Stimulated activated CD8-positive, alpha-beta memory T cell treated with anti-CD3 and anti-CD28 coated beads, Interleukin-15, amount 100 ng/mL, for 1 hour (primary cell): ENCODE data around the gene GPR61.

Experiments
- DNase-seq: peaks from one replicate; pipeline ENCODE4 v3.0.0-alpha.2; 2020; ENCODE audit warnings: low read depth

The GPR61 gene, protein sequence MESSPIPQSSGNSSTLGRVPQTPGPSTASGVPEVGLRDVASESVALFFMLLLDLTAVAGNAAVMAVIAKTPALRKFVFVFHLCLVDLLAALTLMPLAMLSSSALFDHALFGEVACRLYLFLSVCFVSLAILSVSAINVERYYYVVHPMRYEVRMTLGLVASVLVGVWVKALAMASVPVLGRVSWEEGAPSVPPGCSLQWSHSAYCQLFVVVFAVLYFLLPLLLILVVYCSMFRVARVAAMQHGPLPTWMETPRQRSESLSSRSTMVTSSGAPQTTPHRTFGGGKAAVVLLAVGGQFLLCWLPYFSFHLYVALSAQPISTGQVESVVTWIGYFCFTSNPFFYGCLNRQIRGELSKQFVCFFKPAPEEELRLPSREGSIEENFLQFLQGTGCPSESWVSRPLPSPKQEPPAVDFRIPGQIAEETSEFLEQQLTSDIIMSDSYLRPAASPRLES

DNA sequence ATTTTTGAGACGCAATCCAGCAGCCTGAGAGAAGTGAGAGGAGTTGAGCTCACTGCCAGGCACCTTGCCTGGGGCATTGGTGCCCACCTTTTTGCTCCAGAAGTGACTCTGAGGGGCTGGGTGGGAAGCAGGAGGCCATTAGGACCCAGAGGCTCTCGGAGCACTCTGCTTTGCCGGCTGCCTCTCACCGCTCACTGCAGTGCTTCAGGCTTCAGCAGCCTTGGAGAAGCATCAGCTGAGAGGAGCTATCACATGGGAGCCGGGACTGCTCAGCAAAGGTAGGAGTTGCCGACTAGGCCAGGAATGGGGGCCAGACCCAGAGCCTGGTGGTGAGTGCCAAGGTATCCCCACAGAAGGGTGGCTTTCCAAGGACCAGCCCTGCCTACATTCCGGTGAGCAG lies at the start of gene GPR61:
GPR61 (plus strand) TSS at position 197 of the 400 bp plus-strand sequence. CDS start 3,151 bp downstream, outside the sequence.
- DNase-seq, result no peak

DNA sequence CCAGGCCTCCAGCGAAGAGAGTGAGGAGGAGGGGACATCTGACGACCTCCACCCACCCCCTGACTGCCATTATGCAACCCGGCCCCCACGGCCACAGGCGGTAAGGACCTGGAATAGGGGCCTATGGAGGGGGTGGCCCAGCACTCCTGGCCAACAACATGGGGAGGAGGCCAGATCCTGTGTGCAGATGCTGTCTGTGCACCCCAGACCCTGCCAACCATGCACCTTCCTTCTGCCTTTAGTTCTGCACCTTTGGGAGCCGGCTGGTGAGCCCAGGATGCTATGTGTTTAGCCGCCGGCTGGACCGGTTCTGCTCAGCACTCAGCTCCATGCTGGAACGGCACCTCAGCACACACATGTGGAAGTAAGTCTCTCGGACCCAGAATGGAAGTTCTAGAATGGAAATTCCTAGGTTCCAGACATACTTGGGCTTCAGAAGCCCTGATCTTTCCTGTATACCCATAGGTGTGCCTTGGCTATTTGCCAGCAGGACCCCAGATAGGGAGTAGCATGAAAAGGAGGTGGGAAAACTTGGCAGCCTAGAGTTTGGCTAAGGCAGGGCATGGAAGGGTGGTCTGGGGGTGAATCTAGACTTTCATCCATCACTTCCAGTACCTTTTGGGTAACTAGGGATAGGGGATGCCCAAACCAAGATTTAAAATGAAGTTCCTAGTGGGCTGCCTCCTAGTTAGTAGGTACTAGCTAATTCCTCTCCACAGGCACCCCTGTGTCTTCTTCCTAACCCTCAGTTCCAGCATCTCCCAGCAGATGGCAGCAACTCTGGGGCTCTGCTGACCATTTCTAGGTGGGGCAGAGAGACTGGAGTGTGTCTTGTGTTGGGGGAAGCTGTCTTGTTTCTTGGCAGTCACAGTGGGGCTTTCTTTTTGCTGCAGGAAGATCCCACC lies 49.4 kb upstream of the GPR61 start:
- DNase-seq, result peak; percentile 70

DNA sequence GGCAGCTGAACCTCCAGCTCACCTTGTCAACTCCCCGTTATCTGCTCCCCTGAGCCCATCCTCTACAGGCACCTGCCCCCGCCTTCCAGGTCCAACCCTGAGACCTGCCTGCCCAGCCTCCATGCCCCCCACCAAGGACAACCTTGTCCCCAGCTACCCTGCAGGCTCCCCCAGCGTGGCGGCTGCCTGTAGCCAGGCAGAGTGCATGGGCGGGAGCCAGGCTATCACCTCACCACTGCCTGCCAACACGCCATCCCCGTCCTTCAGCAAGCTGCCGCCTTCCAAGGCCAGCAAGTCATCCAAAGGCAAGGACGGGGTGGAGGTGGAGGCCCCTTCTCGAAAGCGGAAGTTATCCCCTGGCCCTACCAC lies 48.8 kb upstream of the GPR61 start:
- no peak for DNase-seq

DNA sequence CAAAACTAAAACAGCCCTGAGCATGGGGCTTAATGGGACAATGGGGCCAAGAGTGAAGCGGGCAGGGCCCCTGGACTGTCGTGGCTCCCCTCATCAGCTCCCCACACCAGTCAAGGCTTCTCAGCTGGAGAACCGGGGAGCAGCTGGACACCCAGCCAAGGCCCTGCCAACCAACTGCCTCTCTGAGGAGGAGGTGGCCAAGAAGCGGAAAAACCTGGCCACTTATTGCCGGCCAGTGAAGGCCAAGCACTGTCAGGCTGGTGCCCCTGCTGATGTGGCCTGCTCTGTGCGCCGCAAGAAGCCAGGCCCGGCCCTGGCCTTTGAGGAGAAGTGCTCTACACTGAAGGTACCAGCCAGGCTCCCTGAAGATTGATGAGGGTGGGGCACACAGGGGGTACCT lies 48.3 kb upstream of the GPR61 start:
- DNase-seq, result no peak

DNA sequence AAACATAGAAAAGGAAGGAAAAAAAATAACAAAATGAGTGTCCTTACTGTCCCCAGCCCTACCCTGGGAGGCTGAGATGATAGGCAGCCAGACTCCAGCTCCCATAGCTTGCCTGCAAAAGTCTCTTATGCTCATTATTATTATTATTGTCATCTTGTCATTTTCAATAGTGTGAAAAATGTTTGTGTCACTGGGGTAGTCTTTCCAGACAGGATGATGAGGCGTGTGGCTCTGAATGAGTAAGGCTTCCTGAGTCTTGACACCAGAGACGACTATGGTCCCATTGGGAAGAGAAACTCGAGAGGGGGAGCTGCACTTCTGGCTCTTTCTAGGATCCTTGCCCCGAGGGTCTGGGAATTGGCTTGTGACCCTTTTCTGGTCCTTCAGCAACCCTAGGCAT lies 46.9 kb upstream of the GPR61 start:
- DNase-seq, result no peak

DNA sequence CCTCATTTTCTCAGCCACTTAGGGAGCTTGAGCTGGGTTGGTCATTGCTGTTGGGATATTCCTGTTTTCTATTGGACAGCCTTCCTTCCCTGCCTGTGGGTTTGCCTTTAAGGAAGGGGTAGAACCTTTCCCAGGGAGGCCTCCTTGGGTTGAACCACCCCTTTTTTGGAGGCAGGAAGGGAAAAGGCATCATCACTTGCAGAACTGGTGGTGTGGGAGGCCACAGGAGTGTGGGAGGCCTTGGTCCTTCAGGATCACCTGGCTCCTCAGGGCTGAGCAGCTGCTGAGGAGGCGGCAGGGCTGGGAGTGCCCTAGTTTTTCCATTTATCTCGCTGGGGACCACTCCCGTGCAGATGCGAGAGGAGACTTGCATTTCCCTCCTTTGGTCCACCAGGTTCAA lies 46.4 kb upstream of the GPR61 start:
- DNase-seq, result no peak

DNA sequence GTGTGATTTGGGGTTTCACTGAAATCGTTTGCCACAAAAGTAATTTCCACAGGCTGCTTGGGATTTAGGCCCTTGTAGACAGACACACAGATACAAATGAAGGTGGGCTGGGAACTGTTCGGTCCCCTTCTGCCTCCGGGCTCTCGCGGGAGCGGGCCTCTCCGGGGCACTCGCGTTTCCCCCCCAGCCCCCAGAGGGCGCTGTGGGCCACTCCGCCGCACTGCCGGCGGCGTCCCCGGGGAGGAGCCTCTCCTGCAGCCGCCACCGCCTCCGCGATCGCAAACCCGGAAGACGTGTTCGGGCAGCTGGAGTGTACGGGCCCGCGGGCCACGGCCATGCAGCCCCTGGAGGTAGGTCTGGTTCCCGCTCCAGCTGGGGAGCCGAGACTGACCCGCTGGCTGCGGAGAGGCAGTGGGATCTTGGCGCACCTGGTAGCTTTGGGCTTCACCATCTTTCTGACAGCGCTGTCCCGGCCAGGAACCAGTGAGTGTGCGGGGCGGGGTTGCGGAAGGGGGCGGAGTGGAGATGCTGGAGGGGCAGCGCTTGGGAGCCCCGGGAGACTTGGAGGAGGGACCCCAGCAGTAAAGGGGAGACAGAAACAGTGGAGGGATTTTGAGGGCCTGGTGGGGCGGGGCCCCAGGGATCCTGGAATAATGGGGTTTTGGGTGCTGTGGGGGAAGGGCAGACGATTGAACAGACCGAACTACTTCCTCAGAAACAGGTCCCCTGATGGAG lies 45.7 kb upstream of the GPR61 start, which contains the start of gene CYB561D1:
CYB561D1 (plus strand) TSS at position 290 of the 735 bp plus-strand sequence; CDS start at position 336, 46 bp downstream.
- peak; percentile 76 for DNase-seq

DNA sequence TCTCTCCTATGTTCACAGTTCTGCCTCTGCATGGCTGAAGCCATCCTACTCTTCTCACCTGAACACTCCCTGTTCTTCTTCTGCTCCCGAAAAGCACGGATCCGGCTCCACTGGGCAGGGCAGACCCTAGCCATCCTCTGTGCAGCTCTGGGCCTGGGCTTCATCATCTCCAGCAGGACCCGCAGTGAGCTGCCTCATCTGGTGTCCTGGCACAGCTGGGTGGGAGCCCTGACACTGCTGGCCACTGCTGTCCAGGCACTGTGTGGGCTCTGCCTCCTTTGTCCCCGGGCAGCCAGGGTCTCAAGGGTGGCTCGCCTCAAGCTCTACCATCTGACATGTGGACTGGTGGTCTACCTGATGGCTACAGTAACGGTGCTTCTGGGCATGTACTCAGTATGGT lies 43.9 kb upstream of the GPR61 start:
- DNase-seq, result no peak

DNA sequence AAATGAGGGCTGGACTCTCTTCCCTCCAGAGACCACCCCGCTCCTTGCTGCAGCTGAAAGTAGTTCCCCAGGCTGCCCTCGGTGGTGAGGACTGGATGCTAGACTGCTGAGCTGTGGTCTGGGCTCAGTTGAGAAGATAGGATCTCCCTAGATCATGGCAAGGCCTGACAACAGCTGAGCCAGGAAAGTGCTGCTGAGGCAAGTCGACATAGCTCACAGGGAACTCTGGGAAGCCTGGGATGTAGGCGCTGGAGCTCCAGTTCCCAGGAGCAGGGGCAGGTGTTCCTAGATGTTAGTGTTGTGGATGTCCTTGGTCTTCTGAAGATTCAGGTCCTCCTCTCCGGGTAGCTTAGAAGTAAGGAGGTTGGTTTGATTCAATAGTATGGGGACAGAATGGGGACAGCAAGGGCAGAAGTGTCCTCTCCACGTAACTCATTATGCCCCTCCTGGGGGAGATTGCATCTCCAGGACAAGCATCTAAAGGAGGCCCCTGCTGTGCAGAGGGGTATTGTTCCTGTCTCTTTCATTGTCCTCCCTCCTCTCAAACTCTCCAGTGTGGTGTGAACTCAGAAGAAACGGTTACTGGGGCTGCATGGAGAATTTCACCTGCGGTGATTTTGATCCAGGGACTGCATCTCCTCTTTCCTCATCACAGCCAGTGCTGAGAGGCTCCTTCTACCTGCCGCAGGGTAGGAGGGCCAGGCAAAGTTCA lies 42.1 kb upstream of the GPR61 start:
- no peak for DNase-seq

DNA sequence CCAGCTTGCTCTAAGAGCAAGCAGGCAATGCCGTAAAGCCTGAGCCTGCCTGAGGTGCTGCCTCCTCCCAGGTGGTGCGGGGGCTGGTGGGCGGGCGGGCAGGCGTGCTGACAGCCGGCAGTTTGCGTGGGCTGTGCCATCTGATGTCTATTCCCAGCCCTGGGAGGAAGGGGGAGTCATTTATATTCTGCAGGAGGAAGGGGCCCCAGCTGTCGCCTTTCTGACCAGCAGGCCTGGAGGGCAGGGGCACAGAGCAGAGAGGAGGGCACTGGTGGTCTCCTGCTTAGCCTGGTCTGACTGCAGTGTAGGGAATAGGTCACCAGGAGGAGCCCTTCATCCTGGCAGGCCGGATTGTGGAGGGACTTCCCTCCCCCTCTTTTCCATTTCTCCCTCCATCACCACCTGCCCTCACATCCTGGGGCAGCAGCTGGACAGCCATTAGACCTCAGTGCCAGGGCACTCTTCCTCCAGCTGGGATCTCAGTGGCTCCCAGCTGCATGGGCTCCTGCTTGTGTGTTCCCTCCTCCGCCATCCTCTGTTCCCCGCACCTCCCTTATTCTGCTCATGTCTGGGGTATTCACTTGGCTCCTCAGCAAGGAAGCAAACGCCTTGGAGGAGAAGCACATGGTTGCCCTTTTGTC lies 41.4 kb upstream of the GPR61 start:
- no peak for DNase-seq

DNA sequence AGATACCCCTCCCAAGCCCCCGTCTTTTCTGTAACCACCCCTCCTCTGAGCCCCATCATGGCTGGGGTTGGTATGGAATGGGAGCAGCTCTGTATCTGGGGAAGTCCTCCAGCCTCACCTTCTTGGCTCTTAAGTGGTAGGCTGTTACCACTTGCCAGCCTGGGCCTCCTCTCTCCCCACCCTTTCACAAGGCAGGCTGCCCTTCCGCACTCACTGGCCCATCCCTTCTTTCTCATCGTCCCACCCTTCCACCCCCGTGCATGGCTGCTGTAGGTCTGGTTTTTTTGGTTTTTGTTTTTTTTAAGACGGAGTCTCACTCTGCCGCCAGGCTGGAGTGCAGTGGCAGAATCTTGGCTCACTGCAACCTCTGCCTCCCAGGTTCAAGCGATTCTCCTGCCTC lies 40.6 kb upstream of the GPR61 start:
- DNase-seq, result no peak

DNA sequence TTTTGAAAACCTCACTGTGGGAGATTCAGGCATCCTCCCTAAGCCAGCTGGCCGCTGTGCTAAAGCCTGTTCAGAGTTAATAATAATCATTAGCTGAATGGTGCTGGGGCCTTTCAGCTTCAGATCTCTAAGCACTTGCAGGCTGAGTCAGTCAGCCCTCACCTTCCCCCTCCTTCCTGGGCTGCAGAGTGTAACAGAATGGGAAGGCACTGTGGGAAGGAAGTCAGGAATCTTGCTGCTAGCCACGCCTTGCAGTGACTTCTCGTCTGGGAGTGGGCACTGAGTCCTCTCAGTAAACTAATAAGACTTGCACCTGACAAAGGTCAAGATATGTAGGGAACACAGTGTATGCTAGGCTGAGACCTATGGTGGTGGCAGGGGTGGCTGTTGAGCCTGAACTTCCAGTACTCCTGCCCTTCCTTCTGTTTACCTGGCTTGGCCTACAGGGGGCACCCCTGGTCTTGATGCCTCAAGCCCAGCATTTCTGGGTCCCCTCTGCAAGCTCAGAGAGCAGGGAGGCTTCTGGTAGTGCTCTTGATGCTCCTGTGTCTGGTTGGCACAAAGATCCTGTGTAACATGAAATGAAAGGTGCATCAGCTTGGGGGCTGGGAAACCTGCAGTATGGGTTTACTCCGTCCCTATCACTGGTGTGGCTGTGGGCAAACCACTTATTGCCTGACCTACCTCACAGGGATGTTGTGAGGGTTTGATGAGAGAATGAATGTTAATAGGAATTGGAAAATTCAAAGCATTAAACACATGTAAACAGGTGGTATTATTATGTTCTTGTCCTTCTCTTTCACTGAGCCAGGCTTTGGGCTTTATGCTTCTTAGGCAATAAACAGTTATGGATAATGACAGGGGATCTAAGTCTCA lies 39.8 kb upstream of the GPR61 start:
- peak; percentile 38 for DNase-seq

DNA sequence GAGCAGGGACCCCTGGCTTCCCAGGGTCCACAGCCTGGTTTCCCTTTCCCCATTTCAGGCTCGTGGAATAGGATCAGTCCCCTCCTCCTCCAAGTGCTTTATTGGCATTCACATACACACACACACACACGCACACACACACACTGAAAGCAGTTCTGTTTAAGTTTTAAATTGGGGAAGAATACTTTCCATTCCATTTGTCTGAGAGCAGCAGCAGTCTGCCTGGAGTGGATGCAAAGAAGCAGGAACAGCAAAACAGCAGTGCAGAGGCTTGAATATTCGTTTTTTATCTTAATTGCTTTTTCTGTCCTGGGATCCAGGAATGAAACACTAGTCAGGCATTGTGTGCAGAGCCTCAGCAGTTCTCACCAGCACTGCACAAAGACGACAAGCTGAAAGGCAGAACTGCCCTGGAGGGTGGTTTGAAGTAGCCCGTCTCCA lies 38.7 kb upstream of the GPR61 start:
- no peak for DNase-seq

DNA sequence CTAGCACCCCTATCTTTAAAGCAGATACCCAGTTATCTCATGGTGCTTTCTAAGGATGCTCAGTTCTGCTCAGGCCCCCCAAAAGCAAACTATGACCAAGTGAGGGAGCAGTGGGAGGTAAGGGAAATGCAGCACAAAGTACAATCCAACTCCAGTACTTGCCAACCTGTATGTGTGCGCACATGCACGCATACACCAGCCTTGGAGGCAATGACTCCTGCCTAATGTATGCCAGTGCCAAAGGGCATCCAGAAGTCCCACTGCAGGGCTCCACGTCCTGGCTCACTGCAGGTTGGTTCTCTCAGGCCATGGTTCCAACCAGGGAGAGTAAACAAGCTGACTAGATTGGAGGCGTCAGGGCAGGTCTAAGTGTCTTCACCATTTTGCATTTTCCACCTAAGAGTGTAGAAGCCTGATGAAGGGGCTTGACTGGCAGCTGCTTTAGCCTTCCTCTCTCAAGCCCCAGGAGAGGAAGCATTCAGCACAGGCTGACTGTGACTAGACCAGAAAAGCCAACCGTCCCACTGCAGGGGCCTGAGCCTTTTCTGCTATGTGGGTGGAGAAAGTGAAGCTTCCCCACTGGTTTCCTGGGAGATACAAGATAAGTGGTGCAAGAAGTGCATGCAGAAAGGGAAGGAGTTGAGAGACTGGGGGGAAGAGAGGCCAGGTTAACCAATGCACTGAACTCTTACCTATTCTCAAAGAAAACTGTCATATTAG lies 37.9 kb upstream of the GPR61 start:
- no peak for DNase-seq

DNA sequence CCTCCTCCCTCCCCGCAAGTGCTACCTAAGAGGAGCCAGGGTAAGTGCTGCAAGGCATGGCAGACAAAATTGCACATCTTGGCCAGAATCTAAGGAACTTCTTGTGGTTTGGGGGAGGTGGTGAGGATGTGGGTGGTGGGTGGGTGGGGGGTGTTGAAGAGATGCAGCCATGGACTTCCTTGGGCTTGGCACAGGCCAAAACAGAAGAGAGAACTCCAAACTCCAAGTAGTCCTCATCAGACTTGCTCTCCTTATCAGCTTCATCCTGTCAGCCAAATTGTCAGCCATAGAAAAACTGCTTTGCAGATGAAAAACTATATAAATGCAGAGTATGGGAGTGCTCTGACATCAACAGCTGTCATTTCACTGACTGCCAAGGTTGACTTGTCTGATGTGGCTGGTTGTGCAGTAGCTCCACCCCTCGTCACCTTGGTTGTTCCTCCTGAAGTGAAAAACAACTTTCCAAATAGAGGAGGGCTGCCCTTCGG lies 37.3 kb upstream of the GPR61 start:
- DNase-seq, result no peak

DNA sequence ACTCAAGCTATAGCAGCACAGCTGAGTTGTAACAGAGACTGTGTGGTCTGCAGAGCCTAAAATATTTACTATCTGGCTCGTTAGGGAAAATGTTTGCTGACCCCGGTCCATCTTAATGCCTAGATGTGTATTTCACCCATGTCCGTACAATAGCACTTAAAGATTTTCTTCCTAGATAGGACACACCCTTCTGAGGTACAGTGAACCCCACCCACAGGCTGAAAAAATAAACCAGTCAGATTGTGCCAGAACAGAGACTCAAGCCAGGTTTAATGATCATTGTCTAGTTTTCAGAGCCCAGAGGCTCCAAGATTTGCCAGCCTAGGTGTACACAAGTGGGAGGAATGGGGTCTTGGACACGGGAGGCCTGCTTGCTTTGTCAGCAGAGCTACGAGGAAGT lies 35.7 kb upstream of the GPR61 start:
- DNase-seq, result no peak

DNA sequence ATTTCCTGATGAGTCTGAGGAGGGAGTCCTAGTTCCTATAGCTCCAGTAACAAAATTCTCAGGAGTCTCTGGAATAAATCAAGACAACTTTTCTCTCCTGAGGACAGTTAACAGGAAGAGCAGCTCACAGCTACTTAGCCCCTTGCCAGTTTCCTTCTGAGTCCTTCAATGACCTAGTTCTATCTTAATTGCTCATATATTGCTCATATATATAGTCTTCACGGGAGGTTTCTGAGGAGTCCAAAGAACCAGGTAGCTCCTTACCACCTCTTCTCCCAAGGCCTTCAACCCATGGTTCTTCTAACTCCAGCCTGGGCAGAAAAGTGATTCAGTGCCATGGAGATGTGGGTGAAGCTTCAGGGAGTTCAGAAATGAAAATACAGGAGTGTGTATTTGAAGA lies 34.7 kb upstream of the GPR61 start:
- DNase-seq, result no peak

DNA sequence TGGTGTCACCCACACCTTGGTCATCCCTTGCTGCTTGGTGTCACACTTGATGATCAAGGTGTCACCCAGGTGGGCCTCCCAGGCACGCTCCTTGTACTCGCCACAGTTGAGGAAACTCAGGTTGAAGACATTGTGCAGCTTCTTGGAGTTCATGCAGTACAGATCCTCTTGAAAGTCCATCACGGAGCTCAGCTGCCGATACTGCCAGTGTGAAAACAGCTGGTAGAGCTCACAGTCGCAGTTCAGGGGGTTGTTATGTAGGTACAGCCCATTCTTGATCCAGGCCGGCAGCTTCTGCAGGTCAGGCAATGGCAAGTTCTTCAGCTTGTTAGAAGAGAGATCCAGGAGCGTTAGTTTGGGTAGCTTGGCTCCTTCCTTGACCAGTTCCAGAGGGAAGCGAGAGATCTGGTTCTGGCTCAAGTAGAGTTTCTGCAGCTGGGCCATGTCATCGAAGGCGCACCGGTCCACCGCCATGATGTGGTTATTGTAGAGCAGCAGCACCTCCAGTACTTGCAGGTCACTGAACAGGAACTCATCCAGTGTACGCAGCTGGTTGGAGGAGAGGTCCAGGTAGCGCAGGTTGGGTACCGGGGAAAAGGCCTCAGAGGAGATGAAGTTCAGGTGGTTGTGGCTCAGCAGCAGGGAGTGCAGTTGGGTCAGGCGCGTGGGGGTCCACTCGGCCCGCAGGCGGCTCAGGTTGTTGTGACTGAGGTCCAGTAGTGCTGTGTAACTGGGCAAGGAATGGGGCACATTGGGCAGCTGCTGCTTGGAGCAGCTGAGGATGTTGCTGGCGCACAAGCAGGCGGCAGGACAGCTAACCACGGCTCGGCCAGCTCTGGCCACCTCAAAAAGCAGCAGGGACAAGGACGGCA lies 31.4 kb upstream of the GPR61 start:
- DNase-seq, result no peak
